Endothelial cell of umbilical vein (primary cell): Measurements from ENCODE around the gene PALMD. TPM values are rescaled to one million over a fixed set of nuclear protein-coding genes. Genes with fewer than 3 reads are reported as not detected.

Experiments
- BruUV-seq: library from RNA; stranded (reverse); fragments of 400-500 nt; replicated peaks from 2 replicates; lab custom pipeline; 2021; lab: Mats Ljungman, UMichigan
- CTCF ChIA-PET: fragments of 300-600, 350-600 bp; sonication (Branson Sonifier 250); formaldehyde crosslinking; loops from one replicate; lab custom pipeline; 2021; ENCODE audit warnings: antibody characterized with exemption, inconsistent platforms; lab: Charles Lee
- POLR2A ChIA-PET: fragments of 300-600, 350-600 bp; sonication (Branson Sonifier 250); formaldehyde crosslinking; loops from one replicate; lab custom pipeline; 2021; ENCODE audit warnings: antibody characterized with exemption, inconsistent platforms; lab: Charles Lee
- DNase-seq: peaks from one replicate; pipeline ENCODE4 v3.0.0-alpha.2; 2011; ENCODE audit warnings: low read depth, low spot score
- FAIRE-seq: peaks from 2 replicates; lab custom pipeline; 2011; peaks lifted over from hg19 to GRCh38; lab: Jason Lieb, UNC
- H2AFZ ChIP-seq: 2 replicates; pipeline ENCODE4 v1.6.0; 2012; ENCODE audit warnings: low read depth, low read length, control low read depth, inconsistent platforms
- H3K27ac ChIP-seq: 2 replicates; pipeline ENCODE4 v1.5.1; 2011; ENCODE audit warnings: low read depth, mild to moderate bottlenecking, control low read depth, low read length, moderate library complexity; ENCODE audit not compliant: insufficient read depth
- H3K27me3 ChIP-seq, 2 experiments: 2 replicates each; pipeline versions ENCODE4 v1.6.0 to v1.6.1; 2011; ENCODE audit warnings: low read length in 2 of 2, mixed read lengths in 1 of 2; ENCODE audit not compliant: control insufficient read depth in 2 of 2, insufficient read depth in 2 of 2
- H3K36me3 ChIP-seq, 2 experiments: 2 replicates in 1 of 2; 3 replicates in 1 of 2; pipeline ENCODE4 v1.5.1; 2011; ENCODE audit warnings: low read length in 2 of 2, mild to moderate bottlenecking in 1 of 2, moderate library complexity in 1 of 2; ENCODE audit not compliant: control insufficient read depth in 2 of 2, insufficient read depth in 2 of 2; ENCODE audit errors: extremely low read depth in 1 of 2
- H3K4me1 ChIP-seq: 3 replicates; pipeline ENCODE4 v1.5.1; 2011; ENCODE audit warnings: mild to moderate bottlenecking, low read length; ENCODE audit not compliant: control insufficient read depth, insufficient read depth; ENCODE audit errors: extremely low read depth
- H3K4me2 ChIP-seq: 2 replicates; pipeline ENCODE4 v1.6.1; 2011; ENCODE audit warnings: low read length, control low read depth, mixed read lengths; ENCODE audit not compliant: insufficient read depth
- H3K4me3 ChIP-seq, 3 experiments: fragments of 200-600 bp in 1 of 3; sonication (generic), shearing (Covaris generic) in 1 of 3; replicated peaks in 1 of 3; 2 replicates each; pipeline ENCODE4 v1.5.1; 2011 to 2016; ENCODE audit warnings: control low read depth in 3 of 3, low read length in 3 of 3, mild to moderate bottlenecking in 2 of 3, inconsistent platforms in 1 of 3, low read depth in 1 of 3, moderate library complexity in 1 of 3; ENCODE audit not compliant: insufficient read depth in 1 of 3
- H3K79me2 ChIP-seq: 2 replicates; pipeline ENCODE4 v1.6.0; 2012; ENCODE audit warnings: low read length, inconsistent platforms; ENCODE audit not compliant: control insufficient read depth, insufficient read depth
- H3K9ac ChIP-seq: replicated peaks from 2 replicates; pipeline ENCODE3; 2011; ENCODE audit warnings: low read length, control low read depth; ENCODE audit not compliant: insufficient read depth; ENCODE audit errors: extremely low read depth
- H3K9me1 ChIP-seq: replicated peaks from 3 replicates; pipeline ENCODE4 v1.6.0; 2011; ENCODE audit warnings: mild to moderate bottlenecking, low read length; ENCODE audit not compliant: control insufficient read depth, insufficient read depth; ENCODE audit errors: extremely low read depth
- H3K9me3 ChIP-seq: replicated peaks from 2 replicates; pipeline ENCODE4 v1.5.1; 2012; ENCODE audit warnings: low read length, inconsistent platforms; ENCODE audit not compliant: control insufficient read depth, insufficient read depth
- H4K20me1 ChIP-seq: replicated peaks from 2 replicates; pipeline ENCODE3; 2011; ENCODE audit warnings: mild to moderate bottlenecking, low read length; ENCODE audit not compliant: control insufficient read depth, insufficient read depth; ENCODE audit errors: extremely low read depth
- CTCF ChIP-seq, 2 donors: IDR thresholded peaks; 1 replicate in 1 of 2; 2 replicates in 1 of 2; pipeline ENCODE4 v1.5.1; 2011; ENCODE audit warnings: low read length in 2 of 2, mild to moderate bottlenecking in 2 of 2, moderate library complexity in 2 of 2, control low read depth in 1 of 2, inconsistent platforms in 1 of 2, low read depth in 1 of 2; ENCODE audit not compliant: insufficient read depth in 1 of 2; ENCODE audit errors: extremely low read depth in 1 of 2
- JUN ChIP-seq: IDR thresholded peaks from 2 replicates; pipeline ENCODE4 v1.6.1; 2011; ENCODE audit warnings: borderline replicate concordance, low read depth; ENCODE audit not compliant: insufficient read length, insufficient read depth
- MYC ChIP-seq: IDR thresholded peaks from one replicate; pipeline ENCODE4 v1.6.1; 2011; ENCODE audit warnings: mild to moderate bottlenecking, low read depth, low read length
- POLR2A ChIP-seq: IDR thresholded peaks from 2 replicates; pipeline ENCODE4 v1.6.1; 2012; ENCODE audit warnings: low read depth, mild to moderate bottlenecking, control low read depth, low read length
- POLR2AphosphoS5 ChIP-seq: IDR thresholded peaks from 2 replicates; pipeline ENCODE4 v1.6.1; 2012; ENCODE audit warnings: low read depth, mild to moderate bottlenecking, control low read depth, low read length, moderate library complexity; ENCODE audit not compliant: insufficient read depth
- dilution Hi-C: fragments of 300-500 bp; cut with MboI; formaldehyde crosslinking; loops from one replicate; pipeline ENCODE4 v1.15.0; 2019; ENCODE audit warnings: low sequenced_read_pairs; ENCODE audit not compliant: extremely low pct_ligation_motif_present
- intact Hi-C: fragments of 100-400 bp; cut with micrococcal nuclease; formaldehyde crosslinking; loops from one replicate; pipeline ENCODE4 v1.10.0; 2022
- polyA plus RNA-seq, 4 experiments: library from polyadenylated mRNA; depleted of rRNA in 3 of 4; stranded (reverse) in 3 of 4; unstranded in 1 of 4; fragments of >200 nt; gene quantifications; 2 replicates each; pipeline versions ENCODE4 v1.2.1 to v1.2.3, GENCODE V29; 2011 to 2012; ENCODE audit warnings: missing spikeins in 1 of 4
- total RNA-seq: library from RNA; stranded (reverse); gene quantifications from 2 replicates; pipeline ENCODE4 v1.2.3, GENCODE V29; 2021
- TF ChIP-seq, protein P1 (sequence below): IDR thresholded peaks from 2 replicates; pipeline ENCODE4 v1.6.1; 2011; ENCODE audit not compliant: insufficient read depth, insufficient read length

The PALMD gene
- total and polyA plus RNA-seq, 2 donors (not counting 3 experiments of a cell fraction or from before 2014, with no cell fraction given): 52.6 to 137 TPM

- no peak overlapping the region for H3K4me3 ChIP-seq
- FAIRE-seq (no peak), DNase-seq (no peak)
- no peak overlapping the region for H3K27ac ChIP-seq
- H2AFZ ChIP-seq: no peak overlapping the region
- no peaks in the 10 kb centered on the region for H3K27me3 ChIP-seq
- H3K9me3 ChIP-seq: no peaks in the 10 kb centered on the region
- no peak overlapping the region for H3K4me2 ChIP-seq
- dilution Hi-C loops (no loop called here), intact Hi-C loops (no loop called here)
- no peaks in the 10 kb centered on the region for H4K20me1 ChIP-seq
- peaks cover 11 to 17% of the 10 kb centered on the region in 2 experiments for H3K36me3 ChIP-seq
- no peaks in the 10 kb centered on the region for H3K9me1 ChIP-seq
- ChIA-PET CTCF (interaction anchor here (0.8 to 1.2 kb wide), 3 partner anchors 9 to 11 kb away, joined by 3 to 4 read pairs (median 4); no protein-coding TSS in a partner anchor), POLR2A (no interaction called here)
- H3K4me1 ChIP-seq: peaks cover 21% of the 10 kb centered on the region
- TF ChIP-seq POLR2A (peak; percentile 43), POLR2AphosphoS5 (no peak), MYC (no peak), JUN (no peak), CTCF (IDR thresholded peaks at IDR 0.05; ENCODE audit: extremely low read depth in 1 of 2, insufficient read depth in 1 of 2, low read depth in 1 of 2, low read length in 2 of 2) (no peak)
- TF ChIP-seq, protein P1, sequence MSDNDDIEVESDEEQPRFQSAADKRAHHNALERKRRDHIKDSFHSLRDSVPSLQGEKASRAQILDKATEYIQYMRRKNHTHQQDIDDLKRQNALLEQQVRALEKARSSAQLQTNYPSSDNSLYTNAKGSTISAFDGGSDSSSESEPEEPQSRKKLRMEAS: no peak
- H3K79me2 ChIP-seq: peaks cover 3% of the 10 kb centered on the region
- no TSS peak for BruUV-seq
- no peak overlapping the region for H3K9ac ChIP-seq
Measured at GRCh38 chr1:99696616-99697015, 50.7 kb downstream of the PALMD start.
